Hepatocyte (in vitro differentiated cells): ENCODE data around the gene TINCR. TPM values are rescaled to one million over a fixed set of nuclear protein-coding genes. Genes with fewer than 3 reads are reported as not detected.

Source experiments
- DNase-seq: peaks from one replicate; pipeline ENCODE4 v3.0.0-alpha.2; 2016; ENCODE audit warnings: low spot score
- H2AFZ ChIP-seq: fragments of 200-600 bp; sonication (generic); 2 replicates; pipeline ENCODE4 v1.6.0; 2016; ENCODE audit warnings: antibody characterized with exemption, mild to moderate bottlenecking
- H3K27ac ChIP-seq: fragments of 200-600 bp; sonication (generic); 2 replicates; pipeline ENCODE4 v1.5.1; 2016; ENCODE audit warnings: mild to moderate bottlenecking
- H3K27me3 ChIP-seq: fragments of 200-600 bp; sonication (generic); 2 replicates; pipeline ENCODE4 v1.6.1; 2016
- H3K36me3 ChIP-seq: fragments of 200-600 bp; sonication (generic); replicated peaks from 2 replicates; pipeline ENCODE4 v1.5.1; 2016; ENCODE audit warnings: low read depth; ENCODE audit not compliant: insufficient read depth
- H3K4me1 ChIP-seq: fragments of 200-600 bp; sonication (generic); 2 replicates; pipeline ENCODE4 v1.5.1; 2016; ENCODE audit warnings: mild to moderate bottlenecking, moderate library complexity; ENCODE audit not compliant: insufficient read depth
- H3K4me2 ChIP-seq: fragments of 200-600 bp; sonication (generic); 2 replicates; pipeline ENCODE4 v1.6.0; 2016
- H3K4me3 ChIP-seq: fragments of 200-600 bp; sonication (generic); 2 replicates; pipeline ENCODE4 v1.5.1; 2016; ENCODE audit warnings: mild to moderate bottlenecking
- H3K79me2 ChIP-seq: fragments of 200-600 bp; sonication (generic); 2 replicates; pipeline ENCODE4 v1.6.0; 2017; ENCODE audit warnings: mild to moderate bottlenecking
- H3K9me2 ChIP-seq: fragments of 200-600 bp; sonication (generic); replicated peaks from 2 replicates; pipeline ENCODE4 v1.6.0; 2017; ENCODE audit warnings: mild to moderate bottlenecking; ENCODE audit not compliant: insufficient read depth
- H3K9me3 ChIP-seq: fragments of 200-600 bp; sonication (generic); 2 replicates; pipeline ENCODE4 v1.5.1; 2016; ENCODE audit warnings: low read depth, mild to moderate bottlenecking
- H4K20me1 ChIP-seq: fragments of 200-600 bp; sonication (generic); 2 replicates; pipeline ENCODE4 v1.6.0; 2016; ENCODE audit warnings: mild to moderate bottlenecking; ENCODE audit not compliant: insufficient read depth, poor library complexity, severe bottlenecking
- CTCF ChIP-seq: fragments of 200-600 bp; sonication (generic); IDR thresholded peaks from 2 replicates; pipeline ENCODE4 v1.5.1; 2016; ENCODE audit warnings: antibody characterized with exemption, mild to moderate bottlenecking; ENCODE audit not compliant: poor library complexity
- EZH2 ChIP-seq: fragments of 200-600 bp; sonication (generic); IDR thresholded peaks from 2 replicates; pipeline ENCODE4 v1.6.1; 2016; ENCODE audit warnings: antibody characterized with exemption, mild to moderate bottlenecking, borderline replicate concordance
- EZH2phosphoT487 ChIP-seq: fragments of 200-600 bp; sonication (generic); IDR thresholded peaks from one replicate; pipeline ENCODE4 v1.6.1; 2018; ENCODE audit warnings: antibody characterized with exemption, mild to moderate bottlenecking, low read depth, moderate library complexity; ENCODE audit not compliant: unreplicated experiment, severe bottlenecking
- WGBS: methylation state at CpG from one replicate; pipeline ENCODE4 v1.1.6; 2016; ENCODE audit warnings: low lambda C conversion rate; ENCODE audit errors: missing lambda C conversion rate; 5-methylcytosine and 5-hydroxymethylcytosine counted together
- polyA plus RNA-seq: library from polyadenylated mRNA; unstranded; fragments of >200 nt; fragmentation: Nextera tagmentation; extraction: Ambion mirVana; gene quantifications from 2 replicates; pipeline ENCODE4 v1.2.1, GENCODE V29; 2016
- total RNA-seq: library from RNA; depleted of rRNA; stranded (reverse); fragments of >200 nt; gene quantifications from 2 replicates; pipeline ENCODE4 v1.2.3, GENCODE V29; 2014

TINCR gene
- total and polyA plus RNA-seq, 2 experiments from 2014 or later: 1.8 to 2.4 TPM

- Histone ChIP-seq H2AFZ (no peak overlapping the region), H3K9me2 (no peaks in the 10 kb centered on the region), H3K36me3 (no peaks in the 10 kb centered on the region), H3K27ac (no peak overlapping the region), H3K79me2 (no peaks in the 10 kb centered on the region), H3K9me3 (no peaks in the 10 kb centered on the region), H3K4me2 (no peak overlapping the region), H3K27me3 (no peaks in the 10 kb centered on the region), H4K20me1 (no peaks in the 10 kb centered on the region), H3K4me1 (peaks cover 3% of the 10 kb centered on the region), H3K4me3 (no peak overlapping the region)
- no peak for TF ChIP-seq EZH2
- TF ChIP-seq CTCF: no peak
- TF ChIP-seq EZH2phosphoT487: no peak
- DNase-seq: no peak
- WGBS: 90% methylated on average over 25 of the region's 26 CpGs
Measured at GRCh38 chr19:5586300-5587070, 18.7 kb upstream of the TINCR start.

- no peak overlapping the region for H3K4me2 ChIP-seq
- H3K27ac ChIP-seq: peak overlapping the region; percentile 37
- DNase-seq: no peak
- no peak for TF ChIP-seq EZH2phosphoT487
- no peak for TF ChIP-seq CTCF
- peaks cover 7% of the 10 kb centered on the region for H3K4me1 ChIP-seq
- no peaks in the 10 kb centered on the region for H3K36me3 ChIP-seq
- H4K20me1 ChIP-seq: no peaks in the 10 kb centered on the region
- no peaks in the 10 kb centered on the region for H3K9me3 ChIP-seq
- H3K4me3 ChIP-seq: no peak overlapping the region
- no peaks in the 10 kb centered on the region for H3K27me3 ChIP-seq
- no peaks in the 10 kb centered on the region for H3K79me2 ChIP-seq
- H3K9me2 ChIP-seq: no peaks in the 10 kb centered on the region
- H2AFZ ChIP-seq: no peak overlapping the region
- 41% methylated on average over 25 of the region's 29 CpGs for WGBS
Measured at GRCh38 chr19:5585461-5586299, 17.9 kb upstream of the TINCR start.

- no peak for TF ChIP-seq EZH2
- no peak overlapping the region for H3K4me3 ChIP-seq
- no peaks in the 10 kb centered on the region for H3K36me3 ChIP-seq
- no peaks in the 10 kb centered on the region for H3K27me3 ChIP-seq
- no peaks in the 10 kb centered on the region for H4K20me1 ChIP-seq
- H3K27ac ChIP-seq: peak overlapping the region; percentile 72
- 44% methylated on average over 12 of the region's 12 CpGs for WGBS
- peak overlapping the region; percentile 33 for H3K4me2 ChIP-seq
- DNase-seq: no peak
- no peaks in the 10 kb centered on the region for H3K9me2 ChIP-seq
- no peaks in the 10 kb centered on the region for H3K9me3 ChIP-seq
- H3K79me2 ChIP-seq: no peaks in the 10 kb centered on the region
- no peak overlapping the region for H2AFZ ChIP-seq
- peaks cover 13% of the 10 kb centered on the region for H3K4me1 ChIP-seq
Measured at GRCh38 chr19:5580161-5580571, 12.4 kb upstream of the TINCR start.

- H3K27me3 ChIP-seq: no peaks in the 10 kb centered on the region
- TF ChIP-seq EZH2phosphoT487 (no peak), EZH2 (no peak), CTCF (no peak)
- no peaks in the 10 kb centered on the region for H3K36me3 ChIP-seq
- peaks cover 13% of the 10 kb centered on the region for H3K4me1 ChIP-seq
- 98% methylated on average over 7 of the region's 7 CpGs for WGBS
- H2AFZ ChIP-seq: no peak overlapping the region
- H3K27ac ChIP-seq: peak overlapping the region; percentile 72
- no peaks in the 10 kb centered on the region for H3K9me2 ChIP-seq
- no peak for DNase-seq
- H3K79me2 ChIP-seq: no peaks in the 10 kb centered on the region
- peak overlapping the region; percentile 33 for H3K4me2 ChIP-seq
- no peak overlapping the region for H3K4me3 ChIP-seq
- H4K20me1 ChIP-seq: no peaks in the 10 kb centered on the region
- no peaks in the 10 kb centered on the region for H3K9me3 ChIP-seq
Measured at GRCh38 chr19:5579697-5580096, 11.9 kb upstream of the TINCR start.
